NB4 (cell line): ENCODE measurements around the gene MINDY2.

ENCODE experiments used
- DNase-seq: peaks from one replicate; pipeline ENCODE4 v3.0.0; 2010; ENCODE audit warnings: low read depth
- H3K4me3 ChIP-seq: one replicate; pipeline ENCODE4 v1.5.1; 2011; ENCODE audit warnings: mild to moderate bottlenecking, low read depth, low read length, moderate library complexity
- MYC ChIP-seq: IDR thresholded peaks from 2 replicates; pipeline ENCODE4 v1.6.1; 2011; ENCODE audit warnings: low read depth, low read length
- POLR2A ChIP-seq: IDR thresholded peaks from 2 replicates; pipeline ENCODE4 v1.6.1; 2011; ENCODE audit warnings: mild to moderate bottlenecking; ENCODE audit not compliant: insufficient read length; ENCODE audit errors: extremely low read depth
- TF ChIP-seq, protein P1 (sequence below): IDR thresholded peaks from 2 replicates; pipeline ENCODE4 v1.6.1; 2011; ENCODE audit warnings: low read depth, low read length
- TF ChIP-seq, protein P2 (sequence below): IDR thresholded peaks from one replicate; pipeline ENCODE4 v1.5.1; 2012; ENCODE audit warnings: low read depth, low read length

Gene MINDY2

DNA sequence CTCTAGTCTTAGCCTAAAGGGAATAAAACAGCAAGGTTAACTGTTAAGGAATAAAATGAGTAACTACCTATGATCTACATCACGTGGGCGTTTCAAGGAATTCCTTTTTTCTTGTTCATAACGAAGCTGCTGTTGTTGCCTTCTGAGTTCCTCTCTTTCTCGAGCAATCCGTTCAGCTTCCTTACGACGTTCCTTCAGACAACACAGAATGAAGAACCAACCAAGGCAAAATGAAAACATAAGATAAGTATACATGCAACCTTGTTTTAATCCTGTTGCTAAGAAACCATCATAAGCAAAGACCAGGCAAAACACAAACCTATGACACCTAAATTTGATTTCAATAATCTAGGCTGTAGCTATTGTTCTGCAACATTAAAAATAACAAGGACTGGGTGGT, 118.3 kb downstream of the MINDY2 start:
- DNase-seq = no peak
- no peak overlapping the region for H3K4me3 ChIP-seq
- TF ChIP-seq, protein P1, sequence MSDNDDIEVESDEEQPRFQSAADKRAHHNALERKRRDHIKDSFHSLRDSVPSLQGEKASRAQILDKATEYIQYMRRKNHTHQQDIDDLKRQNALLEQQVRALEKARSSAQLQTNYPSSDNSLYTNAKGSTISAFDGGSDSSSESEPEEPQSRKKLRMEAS = no peak
- TF ChIP-seq, protein P2, sequence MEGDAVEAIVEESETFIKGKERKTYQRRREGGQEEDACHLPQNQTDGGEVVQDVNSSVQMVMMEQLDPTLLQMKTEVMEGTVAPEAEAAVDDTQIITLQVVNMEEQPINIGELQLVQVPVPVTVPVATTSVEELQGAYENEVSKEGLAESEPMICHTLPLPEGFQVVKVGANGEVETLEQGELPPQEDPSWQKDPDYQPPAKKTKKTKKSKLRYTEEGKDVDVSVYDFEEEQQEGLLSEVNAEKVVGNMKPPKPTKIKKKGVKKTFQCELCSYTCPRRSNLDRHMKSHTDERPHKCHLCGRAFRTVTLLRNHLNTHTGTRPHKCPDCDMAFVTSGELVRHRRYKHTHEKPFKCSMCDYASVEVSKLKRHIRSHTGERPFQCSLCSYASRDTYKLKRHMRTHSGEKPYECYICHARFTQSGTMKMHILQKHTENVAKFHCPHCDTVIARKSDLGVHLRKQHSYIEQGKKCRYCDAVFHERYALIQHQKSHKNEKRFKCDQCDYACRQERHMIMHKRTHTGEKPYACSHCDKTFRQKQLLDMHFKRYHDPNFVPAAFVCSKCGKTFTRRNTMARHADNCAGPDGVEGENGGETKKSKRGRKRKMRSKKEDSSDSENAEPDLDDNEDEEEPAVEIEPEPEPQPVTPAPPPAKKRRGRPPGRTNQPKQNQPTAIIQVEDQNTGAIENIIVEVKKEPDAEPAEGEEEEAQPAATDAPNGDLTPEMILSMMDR = no peak
- no peak for TF ChIP-seq POLR2A
- TF ChIP-seq MYC = no peak

DNA sequence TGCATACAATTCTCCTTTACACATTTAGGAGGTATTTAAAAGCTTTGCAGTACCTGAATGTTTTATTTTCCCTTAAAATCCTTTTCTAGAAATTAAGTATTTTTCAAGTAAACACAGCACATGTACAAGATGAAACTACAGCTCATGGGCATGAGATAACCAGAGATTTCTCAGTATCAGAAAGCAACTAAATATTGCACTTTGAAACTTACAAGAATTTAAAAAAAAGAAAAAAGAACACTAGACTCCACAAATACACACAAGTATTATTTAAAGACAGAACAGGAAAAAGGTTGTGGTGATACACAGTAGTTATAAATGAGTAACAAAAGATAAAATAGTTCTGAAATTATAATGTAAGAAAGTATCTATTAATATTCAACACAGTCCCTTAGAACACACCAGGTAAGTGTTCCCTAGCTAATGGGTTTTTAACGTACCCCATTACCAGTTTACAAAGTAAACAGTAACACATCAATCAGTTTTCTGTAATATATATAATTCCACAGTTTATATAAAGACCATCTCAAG, 127.1 kb downstream of the MINDY2 start:
- no peak for DNase-seq
- no peak overlapping the region for H3K4me3 ChIP-seq
- TF ChIP-seq POLR2A (no peak), MYC (no peak)
- TF ChIP-seq, protein P1 = no peak
- TF ChIP-seq, protein P2 = no peak

DNA sequence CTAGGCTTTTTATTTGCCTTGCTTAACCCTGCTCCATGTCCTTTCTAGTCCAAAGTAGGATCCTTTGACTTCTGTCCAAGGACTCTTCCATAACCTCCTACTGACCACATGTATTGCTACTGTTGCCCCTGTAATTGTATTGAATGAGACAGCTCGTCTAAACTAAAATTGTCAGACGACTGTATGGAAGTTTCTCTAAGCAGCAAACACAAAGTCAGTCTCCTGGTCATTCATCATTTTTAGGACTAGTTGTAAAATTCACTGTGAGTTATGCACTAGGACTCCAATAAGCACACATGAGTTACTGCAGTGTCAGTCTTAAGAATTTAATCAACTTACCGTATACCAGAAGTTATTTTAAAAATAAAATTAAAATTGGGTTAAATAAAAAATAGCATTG, 129.5 kb downstream of the MINDY2 start:
- no peak overlapping the region for H3K4me3 ChIP-seq
- no peak for DNase-seq
- TF ChIP-seq, protein P2 = no peak

DNA sequence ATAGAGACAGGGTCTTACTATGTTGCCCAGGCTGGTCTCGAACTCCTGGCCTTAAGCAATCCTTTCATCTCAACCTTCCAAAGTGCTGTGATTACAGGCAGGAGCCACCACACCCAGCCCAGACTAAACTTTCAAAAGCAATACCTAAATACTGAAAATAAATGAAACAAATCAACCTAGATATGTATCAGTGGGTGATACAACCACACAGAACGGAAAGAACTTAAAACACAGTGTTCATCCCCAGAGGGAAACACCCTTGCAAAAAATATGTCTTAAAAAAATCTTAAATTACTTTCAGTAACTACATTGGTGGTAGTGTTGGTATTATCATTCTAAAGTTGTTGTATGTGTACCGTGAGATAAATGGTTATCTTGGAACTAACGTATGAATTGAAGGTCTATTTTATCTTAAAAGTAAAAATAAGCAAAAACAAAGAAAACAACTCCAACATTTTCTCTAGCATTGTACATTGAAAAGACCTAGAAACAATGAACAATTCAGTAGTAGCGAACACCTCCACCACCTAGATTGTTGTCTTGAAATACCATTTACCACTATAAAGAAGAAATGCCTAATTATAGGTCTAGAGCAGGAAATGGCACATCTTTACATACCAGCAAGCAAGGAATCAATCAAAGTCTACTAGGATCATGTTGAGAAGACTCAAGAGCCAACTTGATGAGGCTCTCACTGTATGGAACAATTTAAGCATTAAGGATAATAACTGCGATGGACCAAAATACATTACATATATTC, 137.6 kb downstream of the MINDY2 start:
- H3K4me3 ChIP-seq = no peak overlapping the region
- TF ChIP-seq, protein P2 = no peak
- TF ChIP-seq, protein P1 = no peak
- TF ChIP-seq MYC (no peak), POLR2A (no peak)
- DNase-seq = no peak

DNA sequence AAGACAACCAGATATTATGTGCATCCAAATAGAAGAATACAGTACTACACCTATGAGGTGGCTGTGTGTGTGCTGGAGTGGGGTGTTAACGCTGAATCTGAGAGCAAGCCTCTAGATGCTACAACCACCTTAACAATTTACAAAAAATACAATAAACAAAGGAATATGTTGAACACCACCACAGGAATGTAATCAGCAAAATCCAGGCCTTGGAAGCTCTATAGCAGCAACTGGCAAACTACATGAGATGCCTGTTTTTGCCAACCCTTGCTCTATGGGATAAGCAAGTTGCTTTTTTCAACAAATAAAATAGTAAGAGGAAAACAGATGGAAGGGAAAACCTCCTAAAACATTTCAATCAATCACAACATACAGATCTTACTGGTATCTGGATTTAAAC, 138.5 kb downstream of the MINDY2 start:
- DNase-seq = no peak
- no peak overlapping the region for H3K4me3 ChIP-seq
- TF ChIP-seq, protein P2 = no peak
- TF ChIP-seq MYC (no peak), POLR2A (no peak)
- TF ChIP-seq, protein P1 = no peak

DNA sequence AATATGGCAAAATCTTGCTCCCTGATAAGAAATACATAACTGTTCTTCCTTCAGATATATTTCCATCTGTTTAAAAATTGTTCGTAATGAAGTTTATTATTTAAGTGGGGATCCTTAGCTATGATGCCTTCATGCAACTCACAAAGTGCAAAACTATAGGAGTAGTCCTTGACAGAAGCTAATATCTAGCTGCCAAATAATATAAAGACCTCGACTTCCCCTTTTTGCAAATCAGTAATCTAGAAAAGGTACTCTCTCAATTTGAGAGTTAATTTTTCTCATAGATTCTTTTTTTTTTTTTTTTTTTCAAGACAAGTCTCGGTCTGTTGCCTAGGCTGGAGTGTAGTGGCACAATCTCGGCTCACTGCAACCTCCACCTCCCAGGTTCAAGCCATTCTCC, 139.4 kb downstream of the MINDY2 start:
- DNase-seq = no peak
- H3K4me3 ChIP-seq = no peak overlapping the region
- TF ChIP-seq MYC (no peak), POLR2A (no peak)
- TF ChIP-seq, protein P2 = no peak
- TF ChIP-seq, protein P1 = no peak
